ENCODE measurements around the gene MAP3K7.

MAP3K7 gene

GRCh38 chr6:90596967-90597539, 10.2 kb upstream of the MAP3K7 start:
- DNase-seq (ENCODE audit: low read depth) = no peak
- TF ChIP-seq CTCF (IDR thresholded peaks at IDR 0.05; ENCODE audit: control insufficient read depth, insufficient read depth, low read depth, low read length, missing control alignments) = no peak
- H3K4me3 ChIP-seq (ENCODE audit: control insufficient read depth, low read depth, low read length) = no peak overlapping the region

- H3K4me3 ChIP-seq (ENCODE audit: control insufficient read depth, low read depth, low read length) = no peak overlapping the region
- no peak for DNase-seq (ENCODE audit: low read depth)
- TF ChIP-seq CTCF (IDR thresholded peaks at IDR 0.05; ENCODE audit: control insufficient read depth, insufficient read depth, low read depth, low read length, missing control alignments) = no peak
Observed at GRCh38 chr6:90595854-90596253, 9.0 kb upstream of the MAP3K7 start.

- DNase-seq (ENCODE audit: low read depth) = no peak
- peak overlapping the region; percentile 85 for H3K4me3 ChIP-seq (ENCODE audit: control insufficient read depth, low read depth, low read length)
- no peak for TF ChIP-seq CTCF (IDR thresholded peaks at IDR 0.05; ENCODE audit: control insufficient read depth, insufficient read depth, low read depth, low read length, missing control alignments)
Observed at GRCh38 chr6:90586546-90586835, 381 bp downstream of the MAP3K7 start.

GRCh38 chr6:90584636-90585255, 2.1 kb downstream of the MAP3K7 start:
- DNase-seq (ENCODE audit: low read depth) = no peak

GRCh38 chr6:90583836-90584481, 2.9 kb downstream of the MAP3K7 start:
- no peak for TF ChIP-seq CTCF (IDR thresholded peaks at IDR 0.05; ENCODE audit: control insufficient read depth, insufficient read depth, low read depth, low read length, missing control alignments)
- DNase-seq (ENCODE audit: low read depth) = no peak
- no peak overlapping the region for H3K4me3 ChIP-seq (ENCODE audit: control insufficient read depth, low read depth, low read length)

More at GRCh38 chr6:90584636-90585255, 2.1 kb downstream of the MAP3K7 start:
- TF ChIP-seq CTCF (IDR thresholded peaks at IDR 0.05; ENCODE audit: control insufficient read depth, insufficient read depth, low read depth, low read length, missing control alignments) = no peak
- H3K4me3 ChIP-seq (ENCODE audit: control insufficient read depth, low read depth, low read length) = peak overlapping the region; percentile 1; the same call in 1 of the 2 replicates

- DNase-seq (ENCODE audit: low read depth) = no peak
- H3K4me3 ChIP-seq (ENCODE audit: control insufficient read depth, low read depth, low read length) = no peak overlapping the region
- no peak for TF ChIP-seq CTCF (IDR thresholded peaks at IDR 0.05; ENCODE audit: control insufficient read depth, insufficient read depth, low read depth, low read length, missing control alignments)
Observed at GRCh38 chr6:90583179-90583835, 3.6 kb downstream of the MAP3K7 start.

All from AG09309 (cell line).